ENCODE results near the gene ANKRD55. TPM values are rescaled to one million over a fixed set of nuclear protein-coding genes. Genes with fewer than 3 reads are reported as not detected.

Gene ANKRD55
- total RNA-seq = not detected in 2 replicates
- long read RNA-seq, partial matches to known transcripts = 0 of 1 reads
- long read RNA-seq, other reads (novel, unspliced or antisense) = 1 of 1 reads

GRCh38 chr5:56233230-56233629 lies at the start of gene ANKRD55:
TSS of gene ANKRD55 (minus strand) at chr5:56233330. CDS start at chr5:56232913, 417 bp downstream.
- peaks cover 1% of the 10 kb centered on the region for H3K9me3 Mint-ChIP-seq (ENCODE audit: low read depth)

GRCh38 chr5:56282216-56282615 lies 49.1 kb upstream of the ANKRD55 start:
- H3K27ac Mint-ChIP-seq = no peak overlapping the region
- H3K36me3 Mint-ChIP-seq (ENCODE audit: insufficient read depth) = no peaks in the 10 kb centered on the region
- peaks cover 45% of the 10 kb centered on the region for H3K27me3 Mint-ChIP-seq
- H3K9me3 Mint-ChIP-seq (ENCODE audit: low read depth) = no peaks in the 10 kb centered on the region
- H3K4me1 Mint-ChIP-seq (ENCODE audit: low read depth) = peaks cover 9% of the 10 kb centered on the region
- no peak for DNase-seq (ENCODE audit: low spot score, unreplicated experiment)
- H3K4me3 Mint-ChIP-seq (ENCODE audit: low read depth) = no peak overlapping the region
- TF ChIP-seq CTCF (IDR thresholded peaks at IDR 0.05; ENCODE audit: unreplicated experiment) = no peak

More at GRCh38 chr5:56233230-56233629, at the start of gene ANKRD55:
- H3K36me3 Mint-ChIP-seq (ENCODE audit: insufficient read depth) = no peaks in the 10 kb centered on the region
- H3K4me3 Mint-ChIP-seq (ENCODE audit: low read depth) = no peak within 1 kb of the TSS
- H3K27ac Mint-ChIP-seq = peak within 1 kb of the TSS; percentile 14
- peaks cover 12% of the 10 kb centered on the region for H3K4me1 Mint-ChIP-seq (ENCODE audit: low read depth)
- TF ChIP-seq CTCF (IDR thresholded peaks at IDR 0.05; ENCODE audit: unreplicated experiment) = no peak
- H3K27me3 Mint-ChIP-seq = peaks cover 17% of the 10 kb centered on the region
- no peak for DNase-seq (ENCODE audit: low spot score, unreplicated experiment)

GRCh38 chr5:56281489-56282165 lies 48.5 kb upstream of the ANKRD55 start:
- no peak for TF ChIP-seq CTCF (IDR thresholded peaks at IDR 0.05; ENCODE audit: unreplicated experiment)
- Mint-ChIP-seq H3K9me3 (ENCODE audit: low read depth) (no peaks in the 10 kb centered on the region), H3K36me3 (ENCODE audit: insufficient read depth) (no peaks in the 10 kb centered on the region), H3K4me3 (ENCODE audit: low read depth) (no peak overlapping the region), H3K27ac (no peak overlapping the region), H3K27me3 (peaks cover 45% of the 10 kb centered on the region), H3K4me1 (ENCODE audit: low read depth) (peaks cover 9% of the 10 kb centered on the region)
- no peak for DNase-seq (ENCODE audit: low spot score, unreplicated experiment)

GRCh38 chr5:56279979-56280378 lies 46.8 kb upstream of the ANKRD55 start:
- H3K4me1 Mint-ChIP-seq (ENCODE audit: low read depth) = peaks cover 9% of the 10 kb centered on the region
- no peaks in the 10 kb centered on the region for H3K9me3 Mint-ChIP-seq (ENCODE audit: low read depth)
- peak overlapping the region; percentile 62 for H3K27ac Mint-ChIP-seq
- H3K36me3 Mint-ChIP-seq (ENCODE audit: insufficient read depth) = no peaks in the 10 kb centered on the region
- H3K27me3 Mint-ChIP-seq = peaks cover 48% of the 10 kb centered on the region
- no peak for DNase-seq (ENCODE audit: low spot score, unreplicated experiment)
- no peak overlapping the region for H3K4me3 Mint-ChIP-seq (ENCODE audit: low read depth)
- no peak for TF ChIP-seq CTCF (IDR thresholded peaks at IDR 0.05; ENCODE audit: unreplicated experiment)

GRCh38 chr5:56279291-56279690 lies 46.2 kb upstream of the ANKRD55 start:
- H3K27me3 Mint-ChIP-seq = peaks cover 48% of the 10 kb centered on the region
- H3K36me3 Mint-ChIP-seq (ENCODE audit: insufficient read depth) = no peaks in the 10 kb centered on the region
- H3K27ac Mint-ChIP-seq = no peak overlapping the region

More at GRCh38 chr5:56279291-56279690, 46.2 kb upstream of the ANKRD55 start:
- H3K4me3 Mint-ChIP-seq (ENCODE audit: low read depth) = no peak overlapping the region
- no peak for DNase-seq (ENCODE audit: low spot score, unreplicated experiment)
- TF ChIP-seq CTCF (IDR thresholded peaks at IDR 0.05; ENCODE audit: unreplicated experiment) = no peak
- H3K4me1 Mint-ChIP-seq (ENCODE audit: low read depth) = peaks cover 9% of the 10 kb centered on the region
- no peaks in the 10 kb centered on the region for H3K9me3 Mint-ChIP-seq (ENCODE audit: low read depth)

Measured in progenitor cell of endocrine pancreas (in vitro differentiated cells).